GF-D8 (cell line): ENCODE measurements around the gene GMIP.
"Not testable (repeated sequence)": the region's sequence is repeated elsewhere in the genome, so short reads cannot be mapped to it uniquely, and the experiment has no call there.

Source experiments
- DNase-seq: peaks from one replicate; lab custom pipeline; 2025; lab: John Stamatoyannopoulos, UW

The GMIP gene

GRCh38 chr19:19634516-19635312 is 8.7 kb downstream of the GMIP start:
- DNase-seq: no peak

DNA sequence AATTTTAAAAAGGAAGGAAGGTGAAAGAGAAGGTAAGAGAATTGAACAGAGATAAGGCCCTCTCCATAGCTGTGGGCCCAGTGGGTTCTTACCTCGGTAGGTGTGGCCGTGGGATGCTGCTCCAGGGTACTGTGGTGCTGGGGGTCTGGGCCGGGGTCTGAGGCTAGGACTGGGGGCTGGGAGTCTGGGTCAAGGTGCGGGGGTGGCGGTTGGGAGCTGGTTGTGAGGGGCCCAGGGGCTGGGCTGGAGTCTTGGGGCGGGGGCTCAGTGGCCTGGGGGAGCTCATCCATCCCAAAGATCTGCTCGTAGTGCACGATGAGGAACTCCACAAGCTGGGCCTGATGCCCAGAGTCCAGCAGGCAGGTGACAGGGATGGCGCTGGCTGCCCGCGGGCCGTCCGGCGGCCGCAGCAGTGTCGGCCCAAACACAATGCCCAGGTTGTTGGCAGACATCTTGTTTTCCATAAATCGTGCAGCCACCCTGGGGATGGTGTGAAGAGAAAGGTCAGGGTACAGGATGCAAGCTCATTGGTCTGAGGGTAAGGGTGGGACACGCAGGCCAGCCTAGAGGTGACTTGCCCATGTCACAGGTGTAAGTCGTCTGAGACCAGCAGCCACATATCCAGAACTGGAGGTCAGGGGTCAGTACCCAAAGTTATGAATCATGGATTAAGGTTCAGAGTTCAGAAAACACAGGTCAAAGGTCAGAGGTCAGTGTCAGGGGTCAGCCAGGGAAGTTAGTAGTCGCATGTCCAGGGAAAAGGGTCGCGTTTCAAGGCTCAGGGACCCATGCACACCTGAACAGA is 9.5 kb downstream of the GMIP start:
- no peak for DNase-seq

DNA sequence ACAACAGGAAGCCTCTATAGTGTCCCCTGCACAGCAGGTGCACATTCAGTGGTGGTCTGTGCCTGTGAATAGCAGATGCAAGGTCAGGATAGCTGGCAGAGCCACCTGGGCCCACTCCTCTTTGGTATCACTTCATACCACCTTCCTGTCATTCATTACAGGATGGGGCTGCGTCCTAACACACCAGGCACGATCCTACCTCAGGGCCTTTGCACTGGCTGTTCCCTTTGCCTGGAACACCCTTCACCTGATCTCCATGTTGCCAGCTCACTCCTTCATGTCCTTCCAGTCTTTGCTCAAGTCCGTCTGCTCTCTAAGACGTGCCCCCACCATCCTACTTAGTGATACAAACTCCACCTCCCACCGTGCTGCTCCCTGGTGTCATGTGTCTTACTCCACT is 10.8 kb downstream of the GMIP start:
- no peak for DNase-seq

DNA sequence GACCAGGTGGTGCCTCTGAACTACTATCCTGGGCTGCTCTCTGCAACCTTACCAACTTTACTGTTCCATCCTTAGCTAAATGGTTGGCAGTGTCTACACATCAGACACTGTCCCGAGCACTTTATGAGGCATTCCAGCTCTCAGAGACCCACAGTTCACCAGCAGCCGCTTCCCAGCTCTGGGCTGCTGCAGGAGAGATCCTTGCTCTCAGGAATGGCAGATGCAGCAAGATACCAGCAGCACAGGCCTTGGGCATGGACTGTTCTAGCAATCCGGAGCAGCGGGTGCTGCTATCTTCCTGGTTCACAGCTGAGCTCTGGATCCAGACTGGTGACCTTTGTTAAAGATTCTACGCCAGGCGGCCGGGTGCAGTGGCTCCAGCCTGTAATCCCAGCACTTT is 12.1 kb downstream of the GMIP start:
- no peak for DNase-seq

DNA sequence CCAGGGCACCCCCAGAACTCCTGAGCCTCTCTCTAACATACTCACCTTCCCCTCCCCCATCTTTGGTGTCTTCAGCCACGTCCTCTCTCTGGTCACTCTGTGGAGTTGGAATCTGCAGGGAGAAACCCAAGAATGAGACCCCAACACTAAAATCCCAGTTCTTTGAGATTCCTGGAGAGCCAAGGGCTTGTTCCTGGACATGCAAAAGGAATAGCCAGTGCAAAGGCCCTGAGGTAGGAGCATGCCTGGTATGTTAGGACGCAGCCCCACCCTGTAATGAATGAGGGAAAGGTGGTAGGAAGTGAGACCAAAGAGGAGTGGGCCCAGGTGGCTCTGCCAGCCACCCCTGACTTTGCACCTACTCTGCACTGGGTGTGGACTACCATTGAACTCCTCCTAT is 13.0 kb downstream of the GMIP start:
- no peak for DNase-seq

DNA sequence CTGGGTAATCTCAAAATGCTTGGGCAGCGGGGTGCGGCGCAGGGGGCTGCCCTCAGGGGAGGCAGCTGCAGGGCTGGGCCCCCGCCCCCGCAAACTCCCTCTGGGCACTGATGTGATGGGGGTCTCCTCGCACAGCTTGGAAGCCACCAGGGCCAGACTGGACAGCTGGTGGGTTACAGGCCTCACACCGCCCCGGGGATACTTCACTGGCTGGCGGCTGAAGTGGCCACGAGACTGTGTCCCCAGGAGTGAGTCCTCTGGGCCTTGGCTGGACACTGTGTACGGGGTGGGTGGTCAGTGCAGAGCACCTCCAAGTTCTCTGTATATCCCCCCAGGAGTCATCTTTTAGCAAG is 13.4 kb downstream of the GMIP start:
- DNase-seq: no peak

- DNase-seq: no peak
Observed at GRCh38 chr19:19628501-19629134, 14.8 kb downstream of the GMIP start.

- DNase-seq: no peak
Observed at GRCh38 chr19:19627621-19628500, 15.6 kb downstream of the GMIP start, which contains the start of gene LPAR2. Gene LPAR2 (minus strand): TSS chr19:19628220. CDS start chr19:19627275, 945 bp downstream.

DNA sequence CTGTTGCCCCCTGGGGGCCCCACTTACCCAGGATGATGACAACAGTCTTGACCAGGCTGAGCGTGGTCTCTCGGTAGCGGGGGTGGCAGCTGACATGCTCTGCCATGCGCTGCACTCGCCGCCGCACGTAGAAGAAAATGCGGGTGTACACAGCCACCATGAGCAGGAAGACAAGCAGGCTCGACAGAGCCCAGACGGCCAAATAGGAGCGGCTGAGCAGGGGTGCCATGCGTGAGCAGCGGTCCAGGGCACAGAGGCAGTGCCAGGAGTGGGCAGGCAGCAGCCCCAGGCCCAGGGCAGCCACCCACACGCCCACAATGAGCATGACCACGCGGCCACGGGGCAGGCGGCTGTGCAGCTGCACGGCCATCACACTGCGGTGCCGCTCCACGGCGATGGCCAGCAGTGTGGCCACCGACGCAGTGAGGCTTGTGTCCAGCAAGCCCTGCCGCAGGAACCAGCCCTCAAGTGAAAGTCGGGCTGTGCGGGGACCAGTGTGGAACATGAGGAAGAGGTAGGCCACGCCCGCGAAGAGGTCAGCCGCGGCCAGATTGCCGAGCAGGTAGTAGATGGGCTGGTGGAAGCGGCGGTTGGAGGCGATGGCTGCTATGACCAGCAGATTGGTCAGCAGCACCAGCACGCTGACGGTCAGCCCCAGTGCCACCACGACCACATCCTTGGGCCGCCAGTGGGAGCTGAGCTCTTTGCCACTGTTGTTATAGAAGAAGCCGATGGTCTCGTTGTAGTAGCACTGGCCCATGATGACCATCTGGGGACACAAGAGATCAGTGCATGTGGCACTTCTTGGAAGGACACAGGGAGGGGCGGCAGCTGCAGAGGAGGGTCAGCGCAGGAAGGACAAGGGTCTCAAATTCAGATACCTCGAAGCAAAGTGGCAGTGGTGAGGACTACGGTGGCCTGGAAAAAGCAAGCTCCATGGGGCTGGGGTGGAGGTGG is 16.7 kb downstream of the GMIP start:
- no peak for DNase-seq

- DNase-seq: no peak
Observed at GRCh38 chr19:19624032-19624570, 19.4 kb downstream of the GMIP start.

DNA sequence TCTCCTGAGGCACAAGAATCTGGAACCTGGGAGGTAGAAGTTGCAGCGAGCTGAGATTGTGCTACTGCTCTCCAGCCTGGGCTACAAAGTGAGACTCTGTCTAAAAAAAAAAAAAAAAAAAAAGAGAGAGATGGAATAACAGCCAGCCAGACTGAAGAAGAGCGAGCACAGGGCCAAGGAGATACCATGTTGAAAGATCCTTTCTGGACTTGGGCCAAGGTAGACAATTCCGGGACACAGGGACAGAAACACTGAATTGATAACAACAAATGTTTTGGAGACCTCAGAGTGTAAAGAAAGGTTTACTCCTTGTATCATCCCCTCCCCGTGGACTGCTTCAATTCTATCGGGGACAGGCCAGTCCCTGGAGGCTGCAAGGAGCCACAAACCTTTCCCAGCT is 20.1 kb downstream of the GMIP start:
- no peak for DNase-seq

- DNase-seq: no peak
Observed at GRCh38 chr19:19619849-19620210, 23.6 kb downstream of the GMIP start.

- no peak for DNase-seq
Observed at GRCh38 chr19:19619181-19619848, 24.1 kb downstream of the GMIP start.

DNA sequence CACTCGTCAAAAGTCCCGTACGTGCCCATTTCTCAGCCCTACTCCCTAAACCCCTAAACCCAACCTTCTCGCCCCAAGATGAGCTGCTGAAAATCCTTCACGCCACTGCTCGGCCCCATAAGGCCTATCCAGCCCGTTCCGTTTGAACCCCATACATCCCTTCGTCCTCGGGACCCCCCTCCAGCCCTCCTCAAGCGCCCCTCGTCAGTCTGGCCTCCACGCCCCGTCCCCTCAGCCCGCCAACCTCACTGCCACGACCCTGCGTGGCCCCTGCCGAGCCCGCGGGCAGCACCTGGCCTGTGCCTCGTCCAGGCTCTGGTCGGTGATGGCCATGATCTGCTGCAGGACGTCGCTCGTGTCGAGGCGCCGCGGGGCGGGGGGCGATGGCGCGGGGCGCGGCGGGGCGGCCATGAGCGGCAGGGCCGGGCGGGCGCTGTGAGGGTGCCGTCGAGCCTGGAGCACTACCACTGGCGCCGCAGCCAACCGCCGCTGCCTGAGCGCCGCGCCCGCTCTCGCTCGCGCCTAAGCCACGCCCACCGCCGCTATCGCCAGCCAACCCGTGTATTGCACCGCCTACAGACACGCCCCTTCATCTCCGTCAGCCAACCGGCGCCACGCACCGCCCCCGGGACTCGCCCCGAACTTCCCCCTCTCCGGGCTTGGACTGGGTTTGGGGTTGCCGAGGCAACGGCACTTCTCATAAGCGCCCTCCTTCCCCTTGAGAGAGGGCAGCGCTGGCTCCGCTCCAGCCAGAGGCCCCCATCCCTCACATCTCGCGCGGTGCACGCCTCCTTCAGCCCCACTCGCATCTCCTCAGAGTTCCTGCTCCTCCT is 25.0 kb downstream of the GMIP start, which contains the start of gene PBX4:
PBX4 (minus strand) TSS at position 469 of the 833 bp plus-strand sequence; CDS start at position 411, 58 bp downstream.
- DNase-seq: peak; percentile 21

- no peak for DNase-seq
Observed at GRCh38 chr19:19615086-19615485, 28.4 kb downstream of the GMIP start.

DNA sequence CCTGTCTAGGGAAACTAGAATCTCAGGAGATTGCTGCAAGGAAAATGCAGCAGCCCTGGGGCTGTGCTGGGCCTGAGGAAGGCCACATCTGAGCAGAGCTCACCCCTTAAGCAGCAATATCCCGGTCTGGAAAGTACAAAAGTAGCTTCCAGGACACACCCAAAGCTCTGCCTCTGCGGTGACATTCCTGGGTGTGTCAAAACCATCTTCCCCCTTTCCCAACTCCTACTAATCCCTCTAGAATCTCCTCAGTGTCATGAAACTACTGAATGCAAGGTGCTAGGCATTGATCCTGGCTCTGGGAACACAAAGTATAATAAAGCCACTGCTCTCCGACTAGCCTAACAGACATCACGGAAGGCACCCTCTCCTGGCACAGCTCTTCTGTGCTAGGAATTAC is 30.0 kb downstream of the GMIP start:
- no peak for DNase-seq

DNA sequence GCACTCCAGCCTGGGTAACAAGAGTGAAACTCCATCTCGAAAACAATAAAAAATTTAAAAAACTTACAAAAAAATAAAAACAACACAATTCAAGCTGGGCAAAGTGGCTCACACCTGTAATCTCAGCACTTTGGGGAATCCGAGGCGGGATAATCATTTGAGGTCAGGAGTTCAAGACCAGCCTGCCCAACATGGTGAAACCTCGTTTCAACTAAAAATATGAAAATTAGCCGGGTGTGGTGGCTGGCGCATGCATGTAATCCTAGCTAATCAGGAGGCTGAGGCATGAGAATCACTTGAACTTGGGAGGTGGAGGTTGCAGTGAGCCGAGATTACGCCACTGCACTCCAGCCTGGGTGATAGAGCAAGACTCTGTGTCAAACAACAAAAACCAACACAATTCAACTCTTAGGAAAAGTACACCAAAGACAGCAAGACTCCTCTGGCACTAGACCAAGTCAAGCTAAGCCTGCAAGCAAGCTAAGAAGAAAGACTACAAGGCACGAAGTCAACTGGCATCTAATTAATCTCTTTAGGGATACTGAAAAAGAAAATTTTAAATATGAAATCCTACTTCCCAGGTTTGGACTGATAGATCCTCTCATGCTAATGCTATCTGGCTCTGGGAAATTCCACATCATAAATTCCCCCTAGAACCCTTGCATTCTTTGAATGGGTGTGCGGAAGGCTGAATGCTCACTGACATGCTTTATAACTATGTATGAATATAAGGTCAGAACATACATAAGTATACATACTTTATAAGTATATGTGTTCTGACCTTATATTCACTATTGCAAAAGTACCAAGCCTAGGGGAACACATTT is 32.9 kb downstream of the GMIP start:
- no peak for DNase-seq

DNA sequence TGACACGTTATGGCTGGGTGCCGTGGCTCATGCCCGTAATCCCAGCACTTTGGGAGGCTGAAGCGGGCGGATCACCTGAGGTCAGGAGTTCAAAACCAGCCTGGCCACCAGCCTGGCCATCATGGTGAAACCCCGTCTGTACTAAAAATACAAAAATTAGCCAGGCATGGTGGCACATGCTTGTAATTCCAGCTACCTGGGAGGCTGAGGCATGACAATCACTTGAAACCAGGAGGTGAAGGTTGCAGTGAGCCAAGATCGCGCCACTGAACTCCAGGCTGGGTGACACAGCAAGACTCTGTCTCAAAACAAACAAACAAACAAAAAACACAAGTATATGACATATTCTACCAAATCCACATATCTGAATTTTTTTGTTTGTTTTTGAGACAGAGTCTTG is 36.8 kb downstream of the GMIP start:
- DNase-seq: not testable (repeated sequence)
